ENCODE data around the gene RAB37. TPM values are rescaled to one million over a fixed set of nuclear protein-coding genes. Genes with fewer than 3 reads are reported as not detected.
A peak's percentile ranks its signal among the peaks of the same experiment; 100 is the strongest.

Gene RAB37
- total and polyA plus RNA-seq, 7 donors = 0.62 to 0.82 (median 0.69) TPM

DNA sequence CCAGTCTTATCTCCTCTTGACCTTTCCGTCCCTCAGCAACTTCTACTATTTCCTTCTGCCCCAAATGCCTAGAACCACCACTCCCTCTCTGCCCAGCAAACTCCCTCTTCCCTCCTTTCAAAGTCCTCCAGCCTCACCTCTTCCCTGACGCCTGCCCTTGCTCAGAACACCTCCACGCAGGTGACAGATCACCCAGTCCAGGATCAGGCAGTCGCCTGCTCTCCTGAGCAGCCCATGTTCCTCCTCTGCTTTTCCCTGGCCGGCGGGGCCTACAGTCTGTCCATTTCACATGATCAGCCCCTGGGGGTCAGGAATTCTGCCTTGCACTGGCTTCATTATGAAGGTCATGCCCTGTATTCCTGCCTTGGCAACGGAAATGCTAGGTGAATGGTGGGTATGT, 24.8 kb upstream of the RAB37 start:
- DNase-seq (no peak), ATAC-seq (no peak)
- Histone ChIP-seq H3K4me3 (no peak overlapping the region), H3K27ac (no peak overlapping the region), H3K4me1 (no peaks in the 10 kb centered on the region), H3K9me3 (no peaks in the 10 kb centered on the region), H3K36me3 (ENCODE audit: insufficient read depth in 1 of 2, low read depth in 1 of 2) (no peaks in the 10 kb centered on the region), H3K27me3 (ENCODE audit: insufficient read depth in 3 of 3, low read length in 2 of 3) (peaks cover 0 to 24% (median 0%) of the 10 kb centered on the region in 3 donors)
- intact Hi-C loops (cut with DNase I) = no loop called here
- TF ChIP-seq, protein P1, sequence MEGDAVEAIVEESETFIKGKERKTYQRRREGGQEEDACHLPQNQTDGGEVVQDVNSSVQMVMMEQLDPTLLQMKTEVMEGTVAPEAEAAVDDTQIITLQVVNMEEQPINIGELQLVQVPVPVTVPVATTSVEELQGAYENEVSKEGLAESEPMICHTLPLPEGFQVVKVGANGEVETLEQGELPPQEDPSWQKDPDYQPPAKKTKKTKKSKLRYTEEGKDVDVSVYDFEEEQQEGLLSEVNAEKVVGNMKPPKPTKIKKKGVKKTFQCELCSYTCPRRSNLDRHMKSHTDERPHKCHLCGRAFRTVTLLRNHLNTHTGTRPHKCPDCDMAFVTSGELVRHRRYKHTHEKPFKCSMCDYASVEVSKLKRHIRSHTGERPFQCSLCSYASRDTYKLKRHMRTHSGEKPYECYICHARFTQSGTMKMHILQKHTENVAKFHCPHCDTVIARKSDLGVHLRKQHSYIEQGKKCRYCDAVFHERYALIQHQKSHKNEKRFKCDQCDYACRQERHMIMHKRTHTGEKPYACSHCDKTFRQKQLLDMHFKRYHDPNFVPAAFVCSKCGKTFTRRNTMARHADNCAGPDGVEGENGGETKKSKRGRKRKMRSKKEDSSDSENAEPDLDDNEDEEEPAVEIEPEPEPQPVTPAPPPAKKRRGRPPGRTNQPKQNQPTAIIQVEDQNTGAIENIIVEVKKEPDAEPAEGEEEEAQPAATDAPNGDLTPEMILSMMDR (IDR thresholded peaks at IDR 0.05) = no peak
- WGBS, 3 donors = 68 to 76% (median 70%) methylated on average over 7 of the region's 7 CpGs

DNA sequence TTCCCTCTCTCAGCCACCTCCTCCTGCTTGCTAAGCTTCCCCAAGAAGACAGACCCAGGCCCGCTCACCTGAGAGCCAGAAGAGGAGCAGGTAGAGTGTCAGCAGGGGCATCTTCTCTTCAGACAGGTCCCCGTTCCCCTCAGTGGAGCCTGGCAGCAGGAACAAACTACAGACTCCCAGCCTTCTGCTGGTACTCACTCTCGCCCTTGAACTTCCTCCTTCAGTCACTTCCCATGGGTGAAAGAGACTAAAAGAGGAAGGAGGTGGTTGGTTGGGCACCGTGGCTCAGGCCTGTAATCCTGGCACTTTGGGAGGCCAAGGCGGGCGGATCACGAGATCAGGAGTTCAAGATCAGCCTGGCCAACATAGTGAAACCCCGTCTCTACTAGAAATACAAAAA, 24.3 kb upstream of the RAB37 start, which contains the start of gene CD300LF:
Gene CD300LF (minus strand): TSS at position 168 of the 400 bp plus-strand sequence. CDS start 57 bp downstream, at position 111.
- intact Hi-C loops (cut with DNase I) = no loop called here
- WGBS, 3 donors = 71 to 77% (median 77%) methylated on average over 8 of the region's 8 CpGs
- Histone ChIP-seq H3K9me3 (no peaks in the 10 kb centered on the region), H3K4me3 (no peak within 1 kb of the TSS), H3K27ac (no peak within 1 kb of the TSS), H3K27me3 (ENCODE audit: insufficient read depth in 3 of 3, low read length in 2 of 3) (peaks cover 0 to 24% (median 0%) of the 10 kb centered on the region in 3 donors), H3K4me1 (no peaks in the 10 kb centered on the region), H3K36me3 (ENCODE audit: insufficient read depth in 1 of 2, low read depth in 1 of 2) (no peaks in the 10 kb centered on the region)
- peak in 1 of 2 donors; percentile 27 for DNase-seq
- peak in 1 of 4 donors; percentile 30 for ATAC-seq
- TF ChIP-seq, protein P1 (IDR thresholded peaks at IDR 0.05) = no peak

DNA sequence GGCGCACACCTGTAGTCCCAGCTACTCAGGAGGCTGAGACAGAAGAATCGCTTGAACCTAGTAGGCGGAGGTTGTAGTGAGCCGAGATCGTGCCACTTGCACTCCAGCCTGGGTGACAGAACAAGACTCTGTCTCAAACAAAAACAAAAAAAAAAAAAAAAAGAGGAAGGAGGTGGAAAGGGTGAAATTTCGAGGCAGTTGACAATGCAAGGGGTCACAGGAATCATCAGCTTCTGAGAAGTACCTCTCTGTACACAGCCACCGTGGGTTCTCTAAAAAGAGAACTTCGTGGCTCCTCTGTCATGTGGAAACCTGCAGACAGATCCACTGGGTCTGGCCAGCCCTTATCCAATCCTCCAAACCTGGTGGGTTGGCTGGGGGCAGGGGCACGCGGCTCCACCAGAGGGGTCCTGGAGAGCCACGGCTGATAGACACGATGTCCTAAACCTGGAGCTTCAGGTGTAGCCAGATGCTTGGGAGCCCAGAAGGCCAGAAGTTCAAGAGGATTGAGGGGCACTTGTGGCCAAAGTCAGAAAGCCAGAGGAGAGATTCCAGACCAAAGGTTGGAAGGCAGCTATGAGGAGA, 23.8 kb upstream of the RAB37 start:
- intact Hi-C loops (cut with DNase I) = no loop called here
- no peaks in the 10 kb centered on the region for H3K4me1 ChIP-seq
- H3K27ac ChIP-seq = no peak overlapping the region
- TF ChIP-seq, protein P1 (IDR thresholded peaks at IDR 0.05) = no peak
- no peaks in the 10 kb centered on the region for H3K9me3 ChIP-seq
- peaks cover 0 to 21% (median 0%) of the 10 kb centered on the region in 3 donors for H3K27me3 ChIP-seq (ENCODE audit: insufficient read depth in 3 of 3, low read length in 2 of 3)
- WGBS, 3 donors = 82 to 88% (median 83%) methylated on average over 12 of the region's 12 CpGs
- no peak overlapping the region for H3K4me3 ChIP-seq
- DNase-seq (no peak), ATAC-seq (no peak)
- H3K36me3 ChIP-seq (ENCODE audit: insufficient read depth in 1 of 2, low read depth in 1 of 2) = no peaks in the 10 kb centered on the region

DNA sequence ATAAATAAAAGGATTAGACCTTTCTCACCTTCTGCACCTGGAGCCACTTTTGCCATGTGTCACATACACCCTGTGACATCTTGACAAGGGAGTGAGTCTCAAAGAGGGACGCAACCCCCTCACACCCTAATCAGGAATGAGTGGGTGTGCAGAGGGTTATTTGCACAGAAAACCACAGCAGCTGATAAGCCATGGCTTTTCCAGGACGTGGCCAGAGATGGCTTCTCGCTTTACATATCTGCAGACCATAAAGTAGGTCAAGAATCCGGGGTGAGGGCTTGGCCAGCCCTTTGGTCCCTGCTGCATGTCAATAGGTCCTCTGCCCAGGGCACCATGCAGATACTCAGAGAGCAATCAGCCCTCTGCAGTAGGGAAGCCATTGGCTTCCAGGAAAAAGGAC, 21.9 kb upstream of the RAB37 start:
- Histone ChIP-seq H3K27me3 (ENCODE audit: insufficient read depth in 3 of 3, low read length in 2 of 3) (peaks cover 0 to 17% (median 0%) of the 10 kb centered on the region in 3 donors), H3K4me1 (no peaks in the 10 kb centered on the region), H3K27ac (no peak overlapping the region), H3K9me3 (no peaks in the 10 kb centered on the region), H3K36me3 (ENCODE audit: insufficient read depth in 1 of 2, low read depth in 1 of 2) (no peaks in the 10 kb centered on the region), H3K4me3 (no peak overlapping the region)
- TF ChIP-seq, protein P1 (IDR thresholded peaks at IDR 0.05) = no peak
- 51 to 59% (median 58%) methylated on average over 4 of the region's 4 CpGs for WGBS, 3 donors
- DNase-seq = no peak
- intact Hi-C loops (cut with DNase I) = no loop called here
- no peak for ATAC-seq

DNA sequence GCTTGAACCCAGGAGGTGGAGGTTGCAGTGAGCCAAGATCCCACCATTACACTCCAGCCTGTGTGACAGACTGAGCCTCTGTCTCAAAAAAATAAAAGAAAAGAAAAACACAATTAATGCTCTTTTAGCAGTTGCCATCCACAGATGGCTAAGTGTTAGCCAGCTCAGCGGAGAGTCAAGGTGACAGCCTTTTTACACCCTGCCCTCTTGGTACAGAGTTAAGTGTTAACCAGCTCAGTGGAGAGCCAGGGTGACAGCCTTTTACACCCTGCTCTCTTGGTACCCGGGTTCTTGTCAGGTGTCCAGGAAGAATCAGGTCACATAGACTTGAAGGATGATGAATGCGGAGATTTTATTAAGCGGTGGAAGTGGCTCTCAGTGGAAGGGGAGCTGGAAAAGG, 16.6 kb upstream of the RAB37 start:
- intact Hi-C loops (cut with DNase I) = no loop called here
- ATAC-seq = no peak
- TF ChIP-seq, protein P1 (IDR thresholded peaks at IDR 0.05) = no peak
- DNase-seq = no peak
- no peak overlapping the region for H3K27ac ChIP-seq
- no peaks in the 10 kb centered on the region for H3K4me1 ChIP-seq
- no peak overlapping the region for H3K4me3 ChIP-seq
- H3K27me3 ChIP-seq (ENCODE audit: insufficient read depth in 3 of 3, low read length in 2 of 3) = peaks cover 0 to 4% (median 0%) of the 10 kb centered on the region in 3 donors
- WGBS, 3 donors = 85 to 89% (median 86%) methylated on average over 4 of the region's 4 CpGs
- H3K36me3 ChIP-seq (ENCODE audit: insufficient read depth in 1 of 2, low read depth in 1 of 2) = no peaks in the 10 kb centered on the region
- no peaks in the 10 kb centered on the region for H3K9me3 ChIP-seq

All from psoas muscle (tissue), 8 donors.